Measurements from ENCODE around the gene CCDC195. TPM values are rescaled to one million over a fixed set of nuclear protein-coding genes. Genes with fewer than 3 reads are reported as not detected.

CCDC195 gene
- total RNA-seq, 6 experiments from 2014 or later: not detected

- Histone ChIP-seq H3K9me3 (no peaks in the 10 kb centered on the region), H3K27ac (no peak overlapping the region), H3K27me3 (no peaks in the 10 kb centered on the region), H3K4me3 (no peak overlapping the region), H3K4me1 (no peaks in the 10 kb centered on the region), H3K36me3 (no peaks in the 10 kb centered on the region)
- ATAC-seq (no peak), DNase-seq (no peak)
- intact Hi-C loops (cut with DNase I): no loop called here
- TF ChIP-seq POLR2A (IDR thresholded peaks at IDR 0.05) (no peak), CTCF (IDR thresholded peaks at IDR 0.05) (no peak)
Measured at GRCh38 chr2:224685121-224685520, 31.0 kb downstream of the CCDC195 start.

DNA sequence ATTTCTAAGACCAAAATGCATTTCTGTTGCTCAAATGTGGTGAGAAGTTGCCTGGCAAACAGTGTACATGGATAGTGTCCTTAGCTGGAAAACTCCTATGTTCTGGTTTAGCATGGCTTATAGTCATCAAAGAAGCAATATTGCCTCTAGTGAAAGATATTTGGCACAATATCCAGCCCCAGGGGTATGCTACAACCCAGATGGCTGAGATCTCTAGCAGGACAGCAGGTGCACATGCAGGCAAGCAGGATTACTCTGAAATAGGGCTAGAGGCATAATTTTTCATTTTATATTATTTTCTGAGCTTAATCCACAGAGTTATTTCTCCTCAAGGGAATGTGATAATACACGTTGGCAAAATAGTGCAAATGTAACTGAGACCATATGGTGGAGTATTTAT lies 34.0 kb downstream of the CCDC195 start:
- H3K27me3 ChIP-seq: no peaks in the 10 kb centered on the region

DNA sequence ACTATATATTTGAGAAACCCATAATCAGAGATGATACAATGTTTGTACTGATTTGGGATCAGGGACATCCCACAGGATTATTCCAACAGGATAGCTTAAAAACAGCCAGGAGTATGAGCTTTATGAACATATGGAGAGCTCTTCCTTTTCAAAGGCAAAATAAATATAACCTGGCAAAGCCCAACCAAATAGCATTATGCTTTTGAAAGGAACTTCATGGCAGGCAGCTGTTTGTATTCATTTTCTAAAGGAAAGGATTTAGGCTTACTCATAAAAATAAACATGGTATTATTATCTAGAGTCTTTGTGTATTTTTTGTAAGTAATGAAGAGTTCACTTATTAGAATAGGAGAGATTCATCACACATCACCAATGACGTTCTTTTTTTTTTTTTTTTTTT lies 44.4 kb downstream of the CCDC195 start:
- intact Hi-C loops (cut with DNase I): no loop called here
- Histone ChIP-seq H3K9me3 (no peaks in the 10 kb centered on the region), H3K27ac (no peak overlapping the region), H3K36me3 (no peaks in the 10 kb centered on the region), H3K4me1 (no peaks in the 10 kb centered on the region), H3K27me3 (no peaks in the 10 kb centered on the region), H3K4me3 (no peak overlapping the region)
- DNase-seq (no peak), ATAC-seq (no peak)
- TF ChIP-seq POLR2A (IDR thresholded peaks at IDR 0.05): no peak
- TF ChIP-seq CTCF (IDR thresholded peaks at IDR 0.05): no peak
- WGBS (ENCODE audit: insufficient coverage, low coverage, low lambda C conversion rate, missing lambda C conversion rate): 59% methylated on average over 1 of the region's 1 CpG

More for the DNA sequence above, 34.0 kb downstream of the CCDC195 start:
- Histone ChIP-seq H3K4me3 (no peak overlapping the region), H3K9me3 (no peaks in the 10 kb centered on the region), H3K4me1 (no peaks in the 10 kb centered on the region), H3K36me3 (no peaks in the 10 kb centered on the region), H3K27ac (no peak overlapping the region)
- DNase-seq: no peak
- TF ChIP-seq POLR2A (IDR thresholded peaks at IDR 0.05) (no peak), CTCF (IDR thresholded peaks at IDR 0.05) (no peak)
- 35% methylated on average over 1 of the region's 1 CpG for WGBS (ENCODE audit: insufficient coverage, low coverage, low lambda C conversion rate, missing lambda C conversion rate)
- no peak for ATAC-seq
- intact Hi-C loops (cut with DNase I): no loop called here

GRCh38 chr2:224670203-224670602 lies 46.0 kb downstream of the CCDC195 start:
- Histone ChIP-seq H3K36me3 (no peaks in the 10 kb centered on the region), H3K4me3 (no peak overlapping the region), H3K9me3 (no peaks in the 10 kb centered on the region), H3K4me1 (no peaks in the 10 kb centered on the region), H3K27me3 (no peaks in the 10 kb centered on the region), H3K27ac (no peak overlapping the region)
- no peak for ATAC-seq
- 60% methylated on average over 1 of the region's 1 CpG for WGBS (ENCODE audit: insufficient coverage, low coverage, low lambda C conversion rate, missing lambda C conversion rate)
- intact Hi-C loops (cut with DNase I): no loop called here
- no peak for DNase-seq
- TF ChIP-seq CTCF (IDR thresholded peaks at IDR 0.05): no peak
- TF ChIP-seq POLR2A (IDR thresholded peaks at IDR 0.05): no peak

- no peak overlapping the region for H3K27ac ChIP-seq
- intact Hi-C loops (cut with DNase I): no loop called here
- H3K4me1 ChIP-seq: no peaks in the 10 kb centered on the region
- H3K4me3 ChIP-seq: no peak overlapping the region
- no peaks in the 10 kb centered on the region for H3K9me3 ChIP-seq
- H3K36me3 ChIP-seq: no peaks in the 10 kb centered on the region
- ATAC-seq: no peak
- no peaks in the 10 kb centered on the region for H3K27me3 ChIP-seq
- 83% methylated on average over 1 of the region's 1 CpG for WGBS (ENCODE audit: insufficient coverage, low coverage, low lambda C conversion rate, missing lambda C conversion rate)
- TF ChIP-seq CTCF (IDR thresholded peaks at IDR 0.05) (no peak), POLR2A (IDR thresholded peaks at IDR 0.05) (no peak)
- DNase-seq: no peak
Measured at GRCh38 chr2:224669449-224669848, 46.7 kb downstream of the CCDC195 start.

Measured in right lobe of liver (tissue), 6 donors.